ENCODE results near the gene PXMP4. TPM values are rescaled to one million over a fixed set of nuclear protein-coding genes. Genes with fewer than 3 reads are reported as not detected.

Gene PXMP4
- total and polyA plus RNA-seq, 2 experiments from 2014 or later, result 5.9 to 14.1 TPM

GRCh38 chr20:33753763-33754162 lies 33.7 kb upstream of the PXMP4 start:
- no peak overlapping the region for H3K4me2 ChIP-seq (ENCODE audit: unreplicated experiment)
- TF ChIP-seq EZH2 (IDR thresholded peaks at IDR 0.05; ENCODE audit: insufficient read depth, poor library complexity, severe bottlenecking) (no peak), EZH2phosphoT487 (IDR thresholded peaks at IDR 0.05; ENCODE audit: insufficient read depth, low read depth) (no peak)
- H3K4me3 ChIP-seq, result no peak overlapping the region
- no peaks in the 10 kb centered on the region for H3K27me3 ChIP-seq (replicated peaks; ENCODE audit: insufficient read depth)
- no peaks in the 10 kb centered on the region for H3K9me2 ChIP-seq (ENCODE audit: insufficient read depth)
- no peaks in the 10 kb centered on the region for H3K79me2 ChIP-seq (ENCODE audit: insufficient read depth)
- in situ Hi-C loops (cut with MboI), result no loop called here
- H3K27ac ChIP-seq, result no peak overlapping the region
- no peaks in the 10 kb centered on the region for H3K4me1 ChIP-seq (ENCODE audit: insufficient read depth)
- 96% methylated on average over 5 of the region's 5 CpGs for WGBS, 2 experiments (ENCODE audit: low coverage in 1 of 2, low lambda C conversion rate in 2 of 2, missing lambda C conversion rate in 2 of 2)
- no peaks in the 10 kb centered on the region for H3F3A ChIP-seq (ENCODE audit: insufficient read depth)
- no peak overlapping the region for H3K9ac ChIP-seq
- peaks cover 8% of the 10 kb centered on the region for H3K36me3 ChIP-seq (ENCODE audit: low read depth)
- no peaks in the 10 kb centered on the region for H4K20me1 ChIP-seq (ENCODE audit: insufficient read depth)
- peak; percentile 20 for DNase-seq
- no peaks in the 10 kb centered on the region for H3K9me3 ChIP-seq (ENCODE audit: low read depth)
- no peak overlapping the region for H2AFZ ChIP-seq

- in situ Hi-C loops (cut with MboI), result no loop called here
- Histone ChIP-seq H2AFZ (no peak overlapping the region), H3K4me2 (ENCODE audit: unreplicated experiment) (no peak overlapping the region), H3F3A (ENCODE audit: insufficient read depth) (no peaks in the 10 kb centered on the region), H3K4me3 (no peak overlapping the region), H4K20me1 (ENCODE audit: insufficient read depth) (no peaks in the 10 kb centered on the region), H3K36me3 (ENCODE audit: low read depth) (peaks cover 8% of the 10 kb centered on the region), H3K27ac (no peak overlapping the region), H3K9me3 (ENCODE audit: low read depth) (no peaks in the 10 kb centered on the region), H3K9me2 (ENCODE audit: insufficient read depth) (no peaks in the 10 kb centered on the region), H3K79me2 (ENCODE audit: insufficient read depth) (no peaks in the 10 kb centered on the region), H3K27me3 (replicated peaks; ENCODE audit: insufficient read depth) (no peaks in the 10 kb centered on the region), H3K9ac (no peak overlapping the region), H3K4me1 (ENCODE audit: insufficient read depth) (no peaks in the 10 kb centered on the region)
- no peak for DNase-seq
- WGBS, 2 experiments (ENCODE audit: low coverage in 1 of 2, low lambda C conversion rate in 2 of 2, missing lambda C conversion rate in 2 of 2), result 92 to 93% methylated on average over 6 to 7 of the region's 7 CpGs
- TF ChIP-seq EZH2phosphoT487 (IDR thresholded peaks at IDR 0.05; ENCODE audit: insufficient read depth, low read depth) (no peak), EZH2 (IDR thresholded peaks at IDR 0.05; ENCODE audit: insufficient read depth, poor library complexity, severe bottlenecking) (no peak)
These were observed 33.0 kb upstream of the PXMP4 start for GRCh38 chr20:33753143-33753542.

- TF ChIP-seq EZH2 (IDR thresholded peaks at IDR 0.05; ENCODE audit: insufficient read depth, poor library complexity, severe bottlenecking), result no peak
- no peak for TF ChIP-seq EZH2phosphoT487 (IDR thresholded peaks at IDR 0.05; ENCODE audit: insufficient read depth, low read depth)
- no peaks in the 10 kb centered on the region for H3K36me3 ChIP-seq (ENCODE audit: low read depth)
- H3K9ac ChIP-seq, result no peak overlapping the region
- no peaks in the 10 kb centered on the region for H3F3A ChIP-seq (ENCODE audit: insufficient read depth)
- no peaks in the 10 kb centered on the region for H4K20me1 ChIP-seq (ENCODE audit: insufficient read depth)
- H2AFZ ChIP-seq, result no peak overlapping the region
- no peaks in the 10 kb centered on the region for H3K4me1 ChIP-seq (ENCODE audit: insufficient read depth)
- H3K79me2 ChIP-seq (ENCODE audit: insufficient read depth), result no peaks in the 10 kb centered on the region
- H3K9me3 ChIP-seq (ENCODE audit: low read depth), result no peaks in the 10 kb centered on the region
- H3K4me3 ChIP-seq, result no peak overlapping the region
- 83 to 88% methylated on average over 4 of the region's 4 CpGs for WGBS, 2 experiments (ENCODE audit: low coverage in 1 of 2, low lambda C conversion rate in 2 of 2, missing lambda C conversion rate in 2 of 2)
- in situ Hi-C loops (cut with MboI), result no loop called here
- H3K27me3 ChIP-seq (replicated peaks; ENCODE audit: insufficient read depth), result no peaks in the 10 kb centered on the region
- no peak overlapping the region for H3K27ac ChIP-seq
- H3K4me2 ChIP-seq (ENCODE audit: unreplicated experiment), result no peak overlapping the region
- H3K9me2 ChIP-seq (ENCODE audit: insufficient read depth), result no peaks in the 10 kb centered on the region
- DNase-seq, result no peak
These were observed 31.7 kb upstream of the PXMP4 start for GRCh38 chr20:33751775-33752174.

GRCh38 chr20:33746325-33746998 lies 26.4 kb upstream of the PXMP4 start:
- no peaks in the 10 kb centered on the region for H3K36me3 ChIP-seq (ENCODE audit: low read depth)
- no peak overlapping the region for H2AFZ ChIP-seq
- H3K4me3 ChIP-seq, result no peak overlapping the region
- no peaks in the 10 kb centered on the region for H3K9me2 ChIP-seq (ENCODE audit: insufficient read depth)
- no peaks in the 10 kb centered on the region for H3K9me3 ChIP-seq (ENCODE audit: low read depth)
- H4K20me1 ChIP-seq (ENCODE audit: insufficient read depth), result no peaks in the 10 kb centered on the region
- in situ Hi-C loops (cut with MboI), result no loop called here
- 79 to 87% methylated on average over 12 of the region's 12 CpGs for WGBS, 2 experiments (ENCODE audit: low coverage in 1 of 2, low lambda C conversion rate in 2 of 2, missing lambda C conversion rate in 2 of 2)
- no peak overlapping the region for H3K4me2 ChIP-seq (ENCODE audit: unreplicated experiment)
- no peaks in the 10 kb centered on the region for H3K4me1 ChIP-seq (ENCODE audit: insufficient read depth)
- H3K27me3 ChIP-seq (replicated peaks; ENCODE audit: insufficient read depth), result no peaks in the 10 kb centered on the region
- no peak for DNase-seq
- H3K9ac ChIP-seq, result no peak overlapping the region
- H3K27ac ChIP-seq, result no peak overlapping the region
- TF ChIP-seq EZH2phosphoT487 (IDR thresholded peaks at IDR 0.05; ENCODE audit: insufficient read depth, low read depth) (no peak), EZH2 (IDR thresholded peaks at IDR 0.05; ENCODE audit: insufficient read depth, poor library complexity, severe bottlenecking) (no peak)
- no peaks in the 10 kb centered on the region for H3F3A ChIP-seq (ENCODE audit: insufficient read depth)
- H3K79me2 ChIP-seq (ENCODE audit: insufficient read depth), result no peaks in the 10 kb centered on the region
